Mesodermal cell (in vitro differentiated cells): ENCODE data around the gene CCM2L. TPM values are rescaled to one million over a fixed set of nuclear protein-coding genes. Genes with fewer than 3 reads are reported as not detected.
A peak's percentile ranks its signal among the peaks of the same experiment; 100 is the strongest.

ENCODE experiments used
- H3K27ac ChIP-seq: 2 replicates; pipeline ENCODE4 v1.7.0; 2013; ENCODE audit warnings: mild to moderate bottlenecking, low read depth, low read length, moderate library complexity; ENCODE audit not compliant: severe bottlenecking
- H3K36me3 ChIP-seq: 2 replicates; pipeline ENCODE4 v1.7.1; 2013; ENCODE audit warnings: mild to moderate bottlenecking, low read length, moderate library complexity; ENCODE audit not compliant: control insufficient read depth, insufficient read depth
- H3K4me1 ChIP-seq: one replicate; pipeline ENCODE4 v1.7.1; 2013; ENCODE audit warnings: mild to moderate bottlenecking, low read length; ENCODE audit not compliant: insufficient read depth, control insufficient read depth, poor library complexity, severe bottlenecking
- H3K4me3 ChIP-seq: 2 replicates; pipeline ENCODE4 v1.7.0; 2013; ENCODE audit warnings: low read length, control low read depth, mild to moderate bottlenecking; ENCODE audit not compliant: insufficient read depth, poor library complexity, severe bottlenecking; ENCODE audit errors: extremely low read depth
- H3K9me3 ChIP-seq: 2 replicates; pipeline ENCODE4 v1.7.1; 2013; ENCODE audit warnings: mild to moderate bottlenecking, low read length, moderate library complexity; ENCODE audit not compliant: control insufficient read depth
- WGBS, 2 experiments: methylation state at CpG; one replicate each; pipeline ENCODE4 v1.1.5; 2013; ENCODE audit warnings: missing lambda C conversion rate in 2 of 2; ENCODE audit not compliant: insufficient coverage in 2 of 2; 5-methylcytosine and 5-hydroxymethylcytosine counted together
- polyA plus RNA-seq, 2 experiments: library from polyadenylated mRNA; stranded (reverse); fragments of 50-300 nt; gene quantifications; one replicate each; pipeline ENCODE4 v1.2.3, GENCODE V29; 2013

CCM2L gene
- polyA plus RNA-seq (2013, experiment 1 of 2) = 6.3 TPM
- 3.2 TPM for polyA plus RNA-seq (2013, experiment 2 of 2)

DNA sequence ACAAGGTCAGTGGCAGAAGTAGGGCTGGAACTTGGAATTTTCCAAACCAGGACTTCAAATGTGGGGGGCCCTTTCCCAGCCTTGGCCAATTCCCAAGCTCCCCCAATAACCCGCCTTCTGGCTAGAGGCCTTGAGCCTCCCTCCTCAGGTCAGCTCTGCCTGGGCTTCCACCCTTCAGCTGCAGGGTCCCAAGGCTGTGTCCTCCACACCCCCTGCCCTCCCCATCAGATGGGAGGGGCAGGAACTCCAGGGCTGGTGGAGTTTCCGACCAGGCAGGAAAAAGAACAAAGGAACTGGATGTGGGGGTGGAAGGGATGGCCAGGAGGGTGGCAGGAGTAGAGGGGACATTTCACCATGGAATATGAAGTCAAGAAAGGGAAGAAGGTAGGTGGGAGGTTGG is at the start of gene CCM2L:
CCM2L (plus strand) TSS at position 338 of the 400 bp plus-strand sequence; CDS start at position 355, 17 bp downstream.
- H3K9me3 ChIP-seq = no peaks in the 10 kb centered on the region
- WGBS, 2 experiments = 61 to 100% methylated on average over 1 to 2 of the region's 2 CpGs
- H3K36me3 ChIP-seq = no peaks in the 10 kb centered on the region
- peaks cover 13% of the 10 kb centered on the region for H3K4me1 ChIP-seq
- no peak within 1 kb of the TSS for H3K27ac ChIP-seq
- peak within 1 kb of the TSS; percentile 11 for H3K4me3 ChIP-seq

DNA sequence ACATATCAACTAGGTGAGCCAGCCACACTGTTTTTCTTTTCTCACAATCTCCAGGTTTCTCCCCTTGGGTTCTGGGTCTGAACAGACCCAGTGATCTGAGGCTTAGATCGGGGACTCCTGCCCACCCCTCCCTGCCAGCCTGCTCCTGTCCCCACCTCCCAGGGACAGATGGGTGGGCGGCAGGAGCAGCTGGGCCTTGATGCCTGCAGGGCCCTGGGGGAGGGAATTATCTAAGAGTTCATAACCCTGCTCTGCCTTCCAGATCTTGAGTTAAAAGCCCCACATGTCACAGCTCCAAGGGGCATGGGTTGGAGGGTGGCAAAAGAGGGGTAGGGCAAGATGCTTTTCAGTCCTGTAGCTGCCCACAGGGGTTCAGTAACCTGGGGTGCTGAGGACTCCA is 47.5 kb upstream of the CCM2L start:
- Histone ChIP-seq H3K4me3 (no peak overlapping the region), H3K27ac (no peak overlapping the region), H3K36me3 (no peaks in the 10 kb centered on the region), H3K9me3 (no peaks in the 10 kb centered on the region), H3K4me1 (no peaks in the 10 kb centered on the region)
- WGBS, 2 experiments = 45 to 100% methylated on average over 1 to 2 of the region's 2 CpGs

DNA sequence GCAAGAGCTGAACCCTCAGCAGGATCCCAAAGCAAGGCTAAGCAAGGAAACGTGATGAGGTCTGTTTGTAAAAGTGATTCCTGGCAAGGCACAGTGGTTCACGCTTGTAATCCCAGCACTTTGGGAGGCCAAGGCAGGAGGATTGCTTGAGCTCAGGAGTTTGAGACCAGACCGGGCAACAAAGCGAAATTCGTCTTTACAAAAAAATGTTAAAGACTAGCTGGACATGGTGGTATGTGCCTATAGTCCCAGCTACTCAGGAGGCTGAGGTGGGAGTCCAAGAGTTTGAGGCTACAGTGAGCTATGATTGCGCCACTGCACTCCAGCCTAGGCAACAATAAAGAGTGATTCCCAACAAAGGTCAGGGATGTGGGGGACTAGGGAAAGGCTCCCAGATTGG is 46.3 kb upstream of the CCM2L start:
- no peak overlapping the region for H3K27ac ChIP-seq
- WGBS, 2 experiments = 77 to 83% methylated on average over 6 of the region's 6 CpGs
- H3K4me3 ChIP-seq = no peak overlapping the region
- peaks cover 4% of the 10 kb centered on the region for H3K4me1 ChIP-seq
- H3K9me3 ChIP-seq = no peaks in the 10 kb centered on the region
- no peaks in the 10 kb centered on the region for H3K36me3 ChIP-seq

DNA sequence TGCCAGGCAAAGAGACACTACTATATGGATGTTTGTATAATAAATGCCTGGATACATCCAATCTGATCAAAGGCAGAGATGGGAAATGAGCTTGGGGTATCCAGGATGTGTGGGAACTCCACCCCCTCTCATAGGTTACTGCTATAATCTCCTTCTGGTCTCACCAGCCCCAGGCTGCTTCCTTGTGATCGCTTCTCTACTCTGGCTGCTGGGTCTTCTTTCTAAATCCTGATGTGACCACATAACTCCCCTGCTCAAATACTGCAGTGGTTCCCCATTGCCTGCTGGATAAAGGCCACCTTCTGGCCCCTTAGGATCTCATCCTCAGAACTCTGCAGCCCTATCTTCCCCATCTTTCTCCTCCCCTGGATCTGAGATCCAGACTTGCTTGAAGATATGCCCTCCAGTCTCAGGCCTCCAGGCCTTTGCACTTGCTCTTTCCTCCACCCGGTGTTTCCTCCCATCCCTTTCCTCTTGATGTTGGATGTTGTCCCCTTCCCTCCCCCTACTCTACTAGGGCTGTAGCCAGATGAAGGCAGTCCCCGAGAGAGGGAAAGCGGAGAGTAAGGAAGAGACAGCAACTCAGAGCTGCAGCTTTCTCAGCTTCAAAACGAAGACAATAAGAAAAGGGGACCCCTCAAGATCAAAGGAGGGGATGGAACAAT is 43.1 kb upstream of the CCM2L start:
- no peak overlapping the region for H3K4me3 ChIP-seq
- H3K9me3 ChIP-seq = no peaks in the 10 kb centered on the region
- WGBS, 2 experiments = 15 to 47% methylated on average over 3 to 4 of the region's 5 CpGs
- H3K4me1 ChIP-seq = peaks cover 4% of the 10 kb centered on the region
- no peak overlapping the region for H3K27ac ChIP-seq
- no peaks in the 10 kb centered on the region for H3K36me3 ChIP-seq

DNA sequence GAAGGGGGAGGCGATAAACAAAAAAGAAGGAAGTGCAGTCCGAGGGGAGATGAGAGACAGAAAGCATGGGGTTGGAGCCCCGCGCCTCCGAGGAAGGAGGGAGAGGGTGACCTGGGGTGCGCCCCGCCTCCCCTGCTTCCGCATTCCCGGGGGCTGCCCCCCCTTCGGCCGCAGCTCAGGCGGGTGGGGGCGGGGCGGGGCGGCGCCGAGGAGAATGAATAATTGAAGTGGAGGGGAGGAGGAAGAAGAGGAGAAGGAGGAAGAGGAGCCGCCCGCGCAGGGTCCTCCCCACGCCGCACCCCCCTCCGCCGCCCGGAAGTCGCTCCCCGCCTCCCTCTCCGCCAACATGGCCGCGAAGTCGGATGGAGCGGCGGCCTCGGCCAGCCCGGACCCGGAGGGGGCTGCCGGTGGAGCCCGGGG is 42.4 kb upstream of the CCM2L start, which contains the start of gene XKR7:
XKR7 (plus strand) TSS at position 322 of the 420 bp plus-strand sequence; CDS start at position 347, 25 bp downstream.
- 1 to 3% methylated on average over 7 to 17 of the region's 38 CpGs for WGBS, 2 experiments
- H3K36me3 ChIP-seq = no peaks in the 10 kb centered on the region
- peak within 1 kb of the TSS; percentile 41 for H3K4me3 ChIP-seq
- no peak within 1 kb of the TSS for H3K27ac ChIP-seq
- peaks cover 10% of the 10 kb centered on the region for H3K4me1 ChIP-seq
- no peaks in the 10 kb centered on the region for H3K9me3 ChIP-seq

DNA sequence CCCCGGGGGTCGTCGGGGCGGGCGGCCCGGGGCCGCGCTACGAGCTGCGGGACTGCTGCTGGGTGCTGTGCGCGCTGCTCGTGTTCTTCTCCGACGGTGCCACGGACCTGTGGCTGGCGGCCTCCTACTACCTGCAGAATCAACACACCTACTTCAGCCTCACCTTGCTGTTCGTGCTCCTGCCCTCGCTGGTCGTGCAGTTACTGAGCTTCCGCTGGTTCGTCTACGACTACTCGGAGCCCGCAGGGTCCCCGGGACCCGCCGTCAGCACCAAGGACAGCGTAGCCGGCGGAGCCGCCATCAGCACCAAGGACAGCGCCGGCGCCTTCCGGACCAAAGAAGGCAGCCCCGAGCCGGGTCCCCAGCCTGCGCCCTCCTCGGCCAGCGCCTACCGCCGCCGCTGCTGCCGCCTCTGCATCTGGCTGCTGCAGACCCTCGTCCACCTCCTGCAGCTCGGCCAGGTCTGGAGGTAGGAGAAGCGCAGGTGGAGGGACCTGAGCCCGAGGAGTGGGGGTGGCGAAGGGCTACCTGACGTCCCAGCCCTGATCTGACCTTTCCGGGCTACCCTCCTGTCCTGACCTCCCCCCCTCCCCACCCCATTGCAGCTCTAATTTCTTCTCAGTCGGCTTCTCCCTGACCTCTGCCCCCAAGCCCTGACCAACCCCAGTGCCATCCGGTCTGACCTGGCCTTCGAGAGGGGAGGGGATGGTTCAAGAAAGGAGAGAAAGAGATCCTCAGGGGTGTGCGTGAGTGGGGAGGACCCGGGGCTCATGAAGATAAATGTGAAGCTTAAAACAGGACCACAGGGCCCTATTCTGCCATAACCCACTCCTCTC is 41.7 kb upstream of the CCM2L start:
- H3K4me3 ChIP-seq = peak overlapping the region; percentile 41
- WGBS, 2 experiments = 1 to 5% methylated on average over 45 to 47 of the region's 57 CpGs
- peaks cover 12% of the 10 kb centered on the region for H3K4me1 ChIP-seq
- H3K36me3 ChIP-seq = no peaks in the 10 kb centered on the region
- no peak overlapping the region for H3K27ac ChIP-seq
- H3K9me3 ChIP-seq = no peaks in the 10 kb centered on the region

DNA sequence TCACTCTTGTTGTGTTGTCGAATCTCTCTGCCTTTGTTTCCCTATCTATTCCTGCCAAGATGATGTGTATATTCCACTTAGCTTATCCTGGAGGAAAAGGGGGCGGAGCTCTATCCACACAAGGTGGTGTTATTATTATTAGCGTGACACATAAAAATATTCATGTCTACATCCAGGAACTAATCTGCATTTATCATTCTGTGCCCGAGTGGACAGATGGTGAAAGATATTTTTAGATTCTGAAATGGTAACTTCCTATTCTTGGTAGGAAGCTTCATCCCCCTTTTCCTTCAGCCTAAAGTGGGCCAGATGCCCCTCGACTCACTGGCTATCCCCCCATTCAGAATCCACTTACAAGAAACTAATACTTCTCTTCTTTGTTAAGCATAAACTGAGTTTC is 40.2 kb upstream of the CCM2L start:
- no peaks in the 10 kb centered on the region for H3K9me3 ChIP-seq
- WGBS, 2 experiments = 80 to 83% methylated on average over 1 of the region's 5 CpGs
- no peaks in the 10 kb centered on the region for H3K36me3 ChIP-seq
- no peak overlapping the region for H3K27ac ChIP-seq
- H3K4me3 ChIP-seq = no peak overlapping the region
- peaks cover 12% of the 10 kb centered on the region for H3K4me1 ChIP-seq

DNA sequence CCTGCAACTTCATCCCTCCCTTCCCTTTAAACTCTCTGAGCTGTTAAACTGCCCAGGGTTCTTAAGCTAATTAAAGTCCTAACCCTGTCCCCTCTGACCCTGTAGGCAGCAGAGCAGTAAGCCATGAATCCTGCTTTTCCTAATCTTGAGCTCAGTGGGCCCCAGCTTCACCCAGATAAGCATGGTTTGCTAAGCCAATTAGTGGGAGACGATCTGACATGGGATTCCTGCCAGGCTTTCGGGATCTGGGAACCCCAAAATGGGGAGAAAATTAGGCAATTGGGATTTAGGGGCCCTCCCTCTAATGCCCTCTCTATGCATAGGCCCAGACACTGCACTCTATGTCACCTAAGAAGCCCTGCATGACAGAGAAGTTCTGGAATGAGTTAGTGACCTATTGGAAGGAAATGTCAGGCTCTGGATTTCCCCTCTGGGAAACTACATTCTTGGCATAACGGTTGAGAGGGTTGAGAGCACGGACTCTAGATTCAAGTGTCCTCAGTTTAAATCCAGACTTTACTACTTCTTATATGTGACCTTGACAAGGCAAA is 37.7 kb upstream of the CCM2L start:
- Histone ChIP-seq H3K9me3 (no peaks in the 10 kb centered on the region), H3K4me3 (no peak overlapping the region), H3K4me1 (peaks cover 12% of the 10 kb centered on the region), H3K36me3 (no peaks in the 10 kb centered on the region), H3K27ac (peak overlapping the region; percentile 43)
- WGBS, 2 experiments = 55 to 60% methylated on average over 2 to 3 of the region's 4 CpGs

DNA sequence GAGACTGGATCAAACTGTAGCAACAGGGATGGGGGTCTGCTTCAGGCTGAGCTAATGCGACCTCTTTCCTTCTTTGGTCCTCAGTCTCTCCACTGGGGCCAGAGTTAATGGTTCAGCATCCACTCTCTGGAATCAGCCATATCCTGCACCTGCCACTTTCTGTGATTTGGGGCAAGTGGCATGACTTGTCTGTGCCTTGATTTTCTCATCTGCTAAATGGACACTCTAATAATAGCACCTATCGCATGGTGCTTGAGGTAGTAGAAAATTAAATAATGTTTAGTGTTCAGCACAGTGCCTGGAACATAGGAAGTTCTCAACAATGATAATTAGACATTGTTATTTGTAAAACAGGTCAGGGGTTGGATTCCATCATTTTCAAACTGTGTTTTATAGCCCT is 35.9 kb upstream of the CCM2L start:
- H3K27ac ChIP-seq = no peak overlapping the region
- no peaks in the 10 kb centered on the region for H3K36me3 ChIP-seq
- 86 to 100% methylated on average over 1 of the region's 2 CpGs for WGBS, 2 experiments
- peaks cover 8% of the 10 kb centered on the region for H3K4me1 ChIP-seq
- H3K4me3 ChIP-seq = no peak overlapping the region
- no peaks in the 10 kb centered on the region for H3K9me3 ChIP-seq

DNA sequence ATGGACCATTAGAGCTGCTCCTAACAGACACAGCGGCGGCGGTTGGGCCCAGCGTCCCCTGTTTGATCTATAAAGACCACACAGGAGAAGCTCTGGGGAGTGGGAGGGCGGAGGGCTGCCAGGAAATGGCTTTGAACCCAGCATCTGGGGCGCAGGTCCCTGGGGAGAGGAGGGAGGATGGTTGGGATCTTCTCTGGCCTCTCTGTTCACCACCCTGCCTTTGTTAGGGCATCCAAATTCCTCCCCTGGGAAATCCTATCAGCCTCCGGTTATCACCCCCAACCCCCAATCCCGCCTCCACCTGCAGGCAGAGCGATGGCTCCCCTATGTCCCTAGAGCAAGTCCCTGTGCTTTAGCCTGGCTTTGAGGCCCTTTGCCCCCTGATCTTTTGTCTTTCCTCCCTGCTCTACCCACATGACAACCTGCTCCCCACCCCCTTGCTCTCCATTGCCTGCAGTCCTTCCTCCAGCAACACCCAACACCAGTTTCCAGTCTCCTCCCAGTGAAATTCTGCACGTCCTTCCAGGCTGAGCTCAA is 35.2 kb upstream of the CCM2L start:
- 15% methylated on average over 4 of the region's 10 CpGs; no CpG with 5 or more reads in 1 of the 2 experiments for WGBS, 2 experiments
- Histone ChIP-seq H3K27ac (no peak overlapping the region), H3K4me1 (peaks cover 9% of the 10 kb centered on the region), H3K4me3 (no peak overlapping the region), H3K9me3 (no peaks in the 10 kb centered on the region), H3K36me3 (no peaks in the 10 kb centered on the region)
